Endothelial cell of umbilical vein (primary cell): ENCODE measurements around the gene MAPRE2. TPM values are rescaled to one million over a fixed set of nuclear protein-coding genes. Genes with fewer than 3 reads are reported as not detected.

Experiments
- BruUV-seq: library from RNA; stranded (reverse); fragments of 400-500 nt; replicated peaks from 2 replicates; lab custom pipeline; 2021; lab: Mats Ljungman, UMichigan
- CTCF ChIA-PET: fragments of 300-600, 350-600 bp; sonication (Branson Sonifier 250); formaldehyde crosslinking; loops from one replicate; lab custom pipeline; 2021; ENCODE audit warnings: antibody characterized with exemption, inconsistent platforms; lab: Charles Lee
- POLR2A ChIA-PET: fragments of 300-600, 350-600 bp; sonication (Branson Sonifier 250); formaldehyde crosslinking; loops from one replicate; lab custom pipeline; 2021; ENCODE audit warnings: antibody characterized with exemption, inconsistent platforms; lab: Charles Lee
- DNase-seq: peaks from one replicate; pipeline ENCODE4 v3.0.0-alpha.2; 2011; ENCODE audit warnings: low read depth, low spot score
- FAIRE-seq: peaks from 2 replicates; lab custom pipeline; 2011; peaks lifted over from hg19 to GRCh38; lab: Jason Lieb, UNC
- H2AFZ ChIP-seq: 2 replicates; pipeline ENCODE4 v1.6.0; 2012; ENCODE audit warnings: low read depth, low read length, control low read depth, inconsistent platforms
- H3K27ac ChIP-seq: 2 replicates; pipeline ENCODE4 v1.5.1; 2011; ENCODE audit warnings: low read depth, mild to moderate bottlenecking, control low read depth, low read length, moderate library complexity; ENCODE audit not compliant: insufficient read depth
- H3K27me3 ChIP-seq, 2 experiments: 2 replicates each; pipeline versions ENCODE4 v1.6.0 to v1.6.1; 2011; ENCODE audit warnings: low read length in 2 of 2, mixed read lengths in 1 of 2; ENCODE audit not compliant: control insufficient read depth in 2 of 2, insufficient read depth in 2 of 2
- H3K36me3 ChIP-seq, 2 experiments: 2 replicates in 1 of 2; 3 replicates in 1 of 2; pipeline ENCODE4 v1.5.1; 2011; ENCODE audit warnings: low read length in 2 of 2, mild to moderate bottlenecking in 1 of 2, moderate library complexity in 1 of 2; ENCODE audit not compliant: control insufficient read depth in 2 of 2, insufficient read depth in 2 of 2; ENCODE audit errors: extremely low read depth in 1 of 2
- H3K4me1 ChIP-seq: 3 replicates; pipeline ENCODE4 v1.5.1; 2011; ENCODE audit warnings: mild to moderate bottlenecking, low read length; ENCODE audit not compliant: control insufficient read depth, insufficient read depth; ENCODE audit errors: extremely low read depth
- H3K4me2 ChIP-seq: 2 replicates; pipeline ENCODE4 v1.6.1; 2011; ENCODE audit warnings: low read length, control low read depth, mixed read lengths; ENCODE audit not compliant: insufficient read depth
- H3K4me3 ChIP-seq, 3 experiments: fragments of 200-600 bp in 1 of 3; sonication (generic), shearing (Covaris generic) in 1 of 3; replicated peaks in 1 of 3; 2 replicates each; pipeline ENCODE4 v1.5.1; 2011 to 2016; ENCODE audit warnings: control low read depth in 3 of 3, low read length in 3 of 3, mild to moderate bottlenecking in 2 of 3, inconsistent platforms in 1 of 3, low read depth in 1 of 3, moderate library complexity in 1 of 3; ENCODE audit not compliant: insufficient read depth in 1 of 3
- H3K79me2 ChIP-seq: 2 replicates; pipeline ENCODE4 v1.6.0; 2012; ENCODE audit warnings: low read length, inconsistent platforms; ENCODE audit not compliant: control insufficient read depth, insufficient read depth
- H3K9ac ChIP-seq: replicated peaks from 2 replicates; pipeline ENCODE3; 2011; ENCODE audit warnings: low read length, control low read depth; ENCODE audit not compliant: insufficient read depth; ENCODE audit errors: extremely low read depth
- H3K9me1 ChIP-seq: replicated peaks from 3 replicates; pipeline ENCODE4 v1.6.0; 2011; ENCODE audit warnings: mild to moderate bottlenecking, low read length; ENCODE audit not compliant: control insufficient read depth, insufficient read depth; ENCODE audit errors: extremely low read depth
- H3K9me3 ChIP-seq: replicated peaks from 2 replicates; pipeline ENCODE4 v1.5.1; 2012; ENCODE audit warnings: low read length, inconsistent platforms; ENCODE audit not compliant: control insufficient read depth, insufficient read depth
- H4K20me1 ChIP-seq: replicated peaks from 2 replicates; pipeline ENCODE3; 2011; ENCODE audit warnings: mild to moderate bottlenecking, low read length; ENCODE audit not compliant: control insufficient read depth, insufficient read depth; ENCODE audit errors: extremely low read depth
- EZH2 ChIP-seq: IDR thresholded peaks from 2 replicates; pipeline ENCODE4 v1.6.1; 2012; ENCODE audit warnings: borderline replicate concordance, low read depth, mild to moderate bottlenecking, moderate library complexity, low read length, inconsistent platforms; ENCODE audit not compliant: severe bottlenecking
- FOS ChIP-seq: IDR thresholded peaks from 2 replicates; pipeline ENCODE4 v1.6.1; 2011; ENCODE audit warnings: mild to moderate bottlenecking, low read length, moderate library complexity, borderline replicate concordance; ENCODE audit not compliant: insufficient read depth
- GATA2 ChIP-seq: IDR thresholded peaks from 2 replicates; pipeline ENCODE4 v1.7.0; 2011; ENCODE audit warnings: low read depth, mild to moderate bottlenecking, moderate library complexity, mixed read lengths, low read length; ENCODE audit not compliant: insufficient read length, insufficient read depth
- JUN ChIP-seq: IDR thresholded peaks from 2 replicates; pipeline ENCODE4 v1.6.1; 2011; ENCODE audit warnings: borderline replicate concordance, low read depth; ENCODE audit not compliant: insufficient read length, insufficient read depth
- MYC ChIP-seq: IDR thresholded peaks from one replicate; pipeline ENCODE4 v1.6.1; 2011; ENCODE audit warnings: mild to moderate bottlenecking, low read depth, low read length
- POLR2A ChIP-seq: IDR thresholded peaks from 2 replicates; pipeline ENCODE4 v1.6.1; 2012; ENCODE audit warnings: low read depth, mild to moderate bottlenecking, control low read depth, low read length
- POLR2AphosphoS5 ChIP-seq: IDR thresholded peaks from 2 replicates; pipeline ENCODE4 v1.6.1; 2012; ENCODE audit warnings: low read depth, mild to moderate bottlenecking, control low read depth, low read length, moderate library complexity; ENCODE audit not compliant: insufficient read depth
- dilution Hi-C: fragments of 300-500 bp; cut with MboI; formaldehyde crosslinking; loops from one replicate; pipeline ENCODE4 v1.15.0; 2019; ENCODE audit warnings: low sequenced_read_pairs; ENCODE audit not compliant: extremely low pct_ligation_motif_present
- intact Hi-C: fragments of 100-400 bp; cut with micrococcal nuclease; formaldehyde crosslinking; loops from one replicate; pipeline ENCODE4 v1.10.0; 2022
- polyA plus RNA-seq, 4 experiments: library from polyadenylated mRNA; depleted of rRNA in 3 of 4; stranded (reverse) in 3 of 4; unstranded in 1 of 4; fragments of >200 nt; gene quantifications; 2 replicates each; pipeline versions ENCODE4 v1.2.1 to v1.2.3, GENCODE V29; 2011 to 2012; ENCODE audit warnings: missing spikeins in 1 of 4
- total RNA-seq: library from RNA; stranded (reverse); gene quantifications from 2 replicates; pipeline ENCODE4 v1.2.3, GENCODE V29; 2021
- TF ChIP-seq, protein P1 (sequence below), 2 donors: IDR thresholded peaks; 1 replicate in 1 of 2; 2 replicates in 1 of 2; pipeline ENCODE4 v1.5.1; 2011; ENCODE audit warnings: low read length in 2 of 2, mild to moderate bottlenecking in 2 of 2, moderate library complexity in 2 of 2, control low read depth in 1 of 2, inconsistent platforms in 1 of 2, low read depth in 1 of 2; ENCODE audit not compliant: insufficient read depth in 1 of 2; ENCODE audit errors: extremely low read depth in 1 of 2
- TF ChIP-seq, protein P2 (sequence below): IDR thresholded peaks from 2 replicates; pipeline ENCODE4 v1.6.1; 2011; ENCODE audit not compliant: insufficient read depth, insufficient read length

The MAPRE2 gene
- total and polyA plus RNA-seq, 2 donors (not counting 3 experiments of a cell fraction or from before 2014, with no cell fraction given): 117 to 148 TPM

DNA sequence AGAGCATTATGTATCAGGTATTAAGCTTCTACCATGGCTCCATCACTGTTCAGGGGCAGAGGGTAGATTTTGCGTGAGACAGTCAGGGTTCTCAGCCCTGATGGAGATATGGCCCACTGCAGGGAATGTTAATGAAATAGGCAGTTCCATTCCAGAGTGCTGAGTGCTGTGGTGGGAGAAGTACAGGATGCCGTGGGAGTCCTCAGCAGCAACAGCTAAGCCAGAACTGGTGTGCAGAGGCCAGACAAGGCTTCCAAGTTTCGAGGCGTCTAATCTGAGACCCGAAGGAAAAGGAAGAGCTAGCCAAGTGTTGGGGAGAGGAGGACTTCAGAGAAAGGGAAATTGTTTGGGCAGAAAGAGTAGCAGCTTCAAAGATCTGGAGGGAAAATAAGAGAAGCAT, 30.2 kb upstream of the MAPRE2 start:
- Histone ChIP-seq H3K79me2 (no peaks in the 10 kb centered on the region), H3K9me1 (no peaks in the 10 kb centered on the region), H3K4me3 (no peak overlapping the region), H3K4me2 (no peak overlapping the region), H3K4me1 (peaks cover 4% of the 10 kb centered on the region), H3K36me3 (no peaks in the 10 kb centered on the region), H4K20me1 (no peaks in the 10 kb centered on the region), H3K27ac (no peak overlapping the region), H3K27me3 (no peaks in the 10 kb centered on the region), H2AFZ (no peak overlapping the region), H3K9ac (no peak overlapping the region), H3K9me3 (no peaks in the 10 kb centered on the region)
- ChIA-PET CTCF (interaction anchor here (0.7 to 6.2 kb wide), 8 partner anchors 14 to 344 kb away, joined by 3 to 266 read pairs (median 4); no protein-coding TSS in a partner anchor), POLR2A (no interaction called here)
- no TSS peak for BruUV-seq
- DNase-seq (no peak), FAIRE-seq (no peak)
- dilution Hi-C loops (no loop called here), intact Hi-C loops (no loop called here)
- TF ChIP-seq FOS (no peak), POLR2AphosphoS5 (no peak), GATA2 (no peak), MYC (no peak), EZH2 (no peak), POLR2A (no peak), JUN (no peak)
- TF ChIP-seq, protein P1, sequence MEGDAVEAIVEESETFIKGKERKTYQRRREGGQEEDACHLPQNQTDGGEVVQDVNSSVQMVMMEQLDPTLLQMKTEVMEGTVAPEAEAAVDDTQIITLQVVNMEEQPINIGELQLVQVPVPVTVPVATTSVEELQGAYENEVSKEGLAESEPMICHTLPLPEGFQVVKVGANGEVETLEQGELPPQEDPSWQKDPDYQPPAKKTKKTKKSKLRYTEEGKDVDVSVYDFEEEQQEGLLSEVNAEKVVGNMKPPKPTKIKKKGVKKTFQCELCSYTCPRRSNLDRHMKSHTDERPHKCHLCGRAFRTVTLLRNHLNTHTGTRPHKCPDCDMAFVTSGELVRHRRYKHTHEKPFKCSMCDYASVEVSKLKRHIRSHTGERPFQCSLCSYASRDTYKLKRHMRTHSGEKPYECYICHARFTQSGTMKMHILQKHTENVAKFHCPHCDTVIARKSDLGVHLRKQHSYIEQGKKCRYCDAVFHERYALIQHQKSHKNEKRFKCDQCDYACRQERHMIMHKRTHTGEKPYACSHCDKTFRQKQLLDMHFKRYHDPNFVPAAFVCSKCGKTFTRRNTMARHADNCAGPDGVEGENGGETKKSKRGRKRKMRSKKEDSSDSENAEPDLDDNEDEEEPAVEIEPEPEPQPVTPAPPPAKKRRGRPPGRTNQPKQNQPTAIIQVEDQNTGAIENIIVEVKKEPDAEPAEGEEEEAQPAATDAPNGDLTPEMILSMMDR (IDR thresholded peaks at IDR 0.05; ENCODE audit: extremely low read depth in 1 of 2, insufficient read depth in 1 of 2, low read depth in 1 of 2, low read length in 2 of 2): no peak
- TF ChIP-seq, protein P2, sequence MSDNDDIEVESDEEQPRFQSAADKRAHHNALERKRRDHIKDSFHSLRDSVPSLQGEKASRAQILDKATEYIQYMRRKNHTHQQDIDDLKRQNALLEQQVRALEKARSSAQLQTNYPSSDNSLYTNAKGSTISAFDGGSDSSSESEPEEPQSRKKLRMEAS: no peak
